K562 (cell line): ENCODE data around the gene MTSS2. TPM values are rescaled to one million over a fixed set of nuclear protein-coding genes. Genes with fewer than 3 reads are reported as not detected.
A peak's percentile ranks its signal among the peaks of the same experiment; 100 is the strongest.

ENCODE experiments used
- CHD1 ChIP-seq: fragments of 200-600 bp; sonication (generic); IDR thresholded peaks from one replicate; pipeline ENCODE4 v1.6.1; 2012; ENCODE audit warnings: mild to moderate bottlenecking, moderate library complexity, low read length, inconsistent platforms
- CREB1 ChIP-seq, 2 experiments: sonication (generic) in 1 of 2; formaldehyde crosslinking in 1 of 2; IDR thresholded peaks; 2 replicates each; pipeline versions ENCODE4 v1.6.1 to v1.8.0; 2012 to 2022; ENCODE audit warnings: inconsistent platforms in 1 of 2, mild to moderate bottlenecking in 1 of 2, missing genetic modification reagents in 1 of 2, moderate library complexity in 1 of 2
- DACH1 ChIP-seq: fragments of 450-650 bp; IDR thresholded peaks from 2 replicates; pipeline ENCODE4 v1.6.1; 2018; ENCODE audit not compliant: partially characterized antibody
- E2F6 ChIP-seq, 2 experiments: IDR thresholded peaks; 2 replicates each; pipeline ENCODE4 v1.6.1; 2011; ENCODE audit warnings: borderline replicate concordance in 1 of 2, control low read depth in 1 of 2, low read depth in 1 of 2, low read length in 1 of 2, mild to moderate bottlenecking in 1 of 2, mixed read lengths in 1 of 2, moderate library complexity in 1 of 2; ENCODE audit not compliant: insufficient read depth in 1 of 2, insufficient read length in 1 of 2, poor library complexity in 1 of 2, severe bottlenecking in 1 of 2; ENCODE audit errors: extremely low read depth in 1 of 2
- GABPA ChIP-seq: fragments of 200-800 bp; sonication (Bioruptor generic); conservative IDR thresholded peaks from 2 replicates; pipeline ENCODE4 v1.6.1; 2016; ENCODE audit warnings: low read depth, missing genetic modification characterization, missing compliant biosample characterization
- L3MBTL2 ChIP-seq: fragments of 450-650 bp; IDR thresholded peaks from 2 replicates; pipeline ENCODE4 v1.6.1; 2016; ENCODE audit warnings: mild to moderate bottlenecking, moderate library complexity
- MYC ChIP-seq, 2 experiments: fragments of 250-450 bp in 1 of 2; sonication (Bioruptor Pico) in 1 of 2; IDR thresholded peaks; 2 replicates each; pipeline versions ENCODE4 v1.5.1 to v1.6.1; 2012 to 2021; ENCODE audit warnings: low read depth in 2 of 2, borderline replicate concordance in 1 of 2, improper control_type of control experiment in 1 of 2, low read length in 1 of 2, mild to moderate bottlenecking in 1 of 2, moderate library complexity in 1 of 2
- NRF1 ChIP-seq, 2 experiments: fragments of 450-650 bp; IDR thresholded peaks in 1 of 2; conservative IDR thresholded peaks in 1 of 2; 2 replicates each; pipeline ENCODE4 v1.6.1; 2014; ENCODE audit warnings: mild to moderate bottlenecking in 2 of 2
- PCBP2 ChIP-seq: fragments of 200-400 bp; formaldehyde crosslinking; IDR thresholded peaks from 2 replicates; pipeline ENCODE4 v1.6.1; 2018; ENCODE audit warnings: low read length, low read depth, mild to moderate bottlenecking, moderate library complexity; ENCODE audit not compliant: poor library complexity, severe bottlenecking
- PHF8 ChIP-seq: fragments of 200-600 bp; sonication (generic); IDR thresholded peaks from 2 replicates; pipeline ENCODE4 v1.6.1; 2012; ENCODE audit warnings: mixed run types, mild to moderate bottlenecking, inconsistent platforms, low read length, moderate library complexity, borderline replicate concordance
- SMAD4 ChIP-seq: fragments of 250-450 bp; sonication (Bioruptor Pico); conservative IDR thresholded peaks from 2 replicates; pipeline ENCODE4 v1.8.0; 2021; ENCODE audit warnings: inconsistent platforms, mild to moderate bottlenecking, moderate library complexity
- UBTF ChIP-seq, 2 experiments: IDR thresholded peaks; 2 replicates each; pipeline ENCODE4 v1.6.1; 2012; ENCODE audit warnings: improper control_type of control experiment in 2 of 2, low read depth in 2 of 2, low read length in 2 of 2, borderline replicate concordance in 1 of 2
- ZBTB7A ChIP-seq: IDR thresholded peaks from 2 replicates; pipeline ENCODE4 v1.6.1; 2011; ENCODE audit warnings: low read depth, mild to moderate bottlenecking, low read length, moderate library complexity, borderline replicate concordance; ENCODE audit not compliant: control insufficient read depth
- polyA plus RNA-seq, 8 experiments: library from polyadenylated mRNA; depleted of rRNA in 4 of 8; stranded (reverse) in 5 of 8; unstranded in 3 of 8; fragments of >200 nt; fragmentation: Nextera tagmentation in 2 of 8; fragmentation: Illumina TruSeq in 1 of 8; extraction: Ambion mirVana in 2 of 8; extraction: Trizol in 1 of 8; gene quantifications; 2 replicates each; pipeline versions ENCODE4 v1.2.1 to v1.2.3, GENCODE V29; 2011 to 2014; ENCODE audit warnings: inconsistent platforms in 1 of 8, missing spikeins in 1 of 8
- total RNA-seq, 7 experiments: library from RNA; depleted of rRNA in 6 of 7; stranded (reverse); fragments of >200 nt in 6 of 7; fragmentation: Illumina TruSeq in 2 of 7; extraction: Trizol in 2 of 7; gene quantifications; 2 replicates each; pipeline versions ENCODE4 v1.2.1 to v1.2.3, GENCODE V29; 2011 to 2021; ENCODE audit warnings: low replicate concordance in 1 of 7
- TF ChIP-seq, protein P1 (sequence below): sonication (generic); formaldehyde crosslinking; IDR thresholded peaks from 2 replicates; pipeline ENCODE4 v1.8.1; 2023; ENCODE audit warnings: mild to moderate bottlenecking, missing genetic modification reagents
- TF ChIP-seq, protein P2 (sequence below): sonication (generic); formaldehyde crosslinking; IDR thresholded peaks from 2 replicates; pipeline ENCODE4 v1.9.0; 2022; ENCODE audit warnings: mild to moderate bottlenecking, missing genetic modification reagents

MTSS2 gene
- total and polyA plus RNA-seq, 9 of the 15 experiments (the other 6 are each of a cell fraction or from before 2014, with no cell fraction given): 0.11 to 60.3 (median 16.9) TPM

- TF ChIP-seq SMAD4: peak; percentile 57
- no peak for TF ChIP-seq PCBP2
- no peak for TF ChIP-seq DACH1
- TF ChIP-seq NRF1 (conservative IDR thresholded peaks at IDR 0.05 in 1 of 2, IDR thresholded peaks at IDR 0.05 in 1 of 2): 0 out of 4 replicates have a peak, but pooled peaks of 1 of the 2 experiments have one; percentile 12
- peak; percentile 59; the same call in 1 of the 2 replicates for TF ChIP-seq PHF8
- TF ChIP-seq, protein P1, sequence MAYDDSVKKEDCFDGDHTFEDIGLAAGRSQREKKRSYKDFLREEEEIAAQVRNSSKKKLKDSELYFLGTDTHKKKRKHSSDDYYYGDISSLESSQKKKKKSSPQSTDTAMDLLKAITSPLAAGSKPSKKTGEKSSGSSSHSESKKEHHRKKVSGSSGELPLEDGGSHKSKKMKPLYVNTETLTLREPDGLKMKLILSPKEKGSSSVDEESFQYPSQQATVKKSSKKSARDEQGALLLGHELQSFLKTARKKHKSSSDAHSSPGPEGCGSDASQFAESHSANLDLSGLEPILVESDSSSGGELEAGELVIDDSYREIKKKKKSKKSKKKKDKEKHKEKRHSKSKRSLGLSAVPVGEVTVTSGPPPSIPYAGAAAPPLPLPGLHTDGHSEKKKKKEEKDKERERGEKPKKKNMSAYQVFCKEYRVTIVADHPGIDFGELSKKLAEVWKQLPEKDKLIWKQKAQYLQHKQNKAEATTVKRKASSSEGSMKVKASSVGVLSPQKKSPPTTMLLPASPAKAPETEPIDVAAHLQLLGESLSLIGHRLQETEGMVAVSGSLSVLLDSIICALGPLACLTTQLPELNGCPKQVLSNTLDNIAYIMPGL (CRISPR knock-in tag): 0 out of 2 replicates have a peak, but pooled peaks have one; percentile 24
- peak; percentile 20; the same call in 1 of the 2 replicates for TF ChIP-seq ZBTB7A
- TF ChIP-seq E2F6 (IDR thresholded peaks at IDR 0.05; ENCODE audit: borderline replicate concordance in 1 of 2, extremely low read depth in 1 of 2, insufficient read depth in 1 of 2, insufficient read length in 1 of 2, low read depth in 1 of 2, low read length in 1 of 2, poor library complexity in 1 of 2, severe bottlenecking in 1 of 2): peak; percentile 9 to 21
- TF ChIP-seq CREB1 (IDR thresholded peaks at IDR 0.05): peak; percentile 22; the same call in 1 of the 2 replicates
- no peak for TF ChIP-seq CREB1 (CRISPR knock-in tag; IDR thresholded peaks at IDR 0.05)
- no peak for TF ChIP-seq GABPA (tag)
- TF ChIP-seq, protein P2, sequence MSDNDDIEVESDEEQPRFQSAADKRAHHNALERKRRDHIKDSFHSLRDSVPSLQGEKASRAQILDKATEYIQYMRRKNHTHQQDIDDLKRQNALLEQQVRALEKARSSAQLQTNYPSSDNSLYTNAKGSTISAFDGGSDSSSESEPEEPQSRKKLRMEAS (CRISPR knock-in tag): peak; percentile 30; the same call in 1 of the 2 replicates
- 0 out of 2 replicates have a peak, but pooled peaks have one; percentile 16 for TF ChIP-seq MYC (IDR thresholded peaks at IDR 0.05; ENCODE audit: low read depth, low read length)
- TF ChIP-seq MYC (CRISPR knock-in tag; IDR thresholded peaks at IDR 0.05; ENCODE audit: borderline replicate concordance, low read depth): no peak
- TF ChIP-seq CHD1: peak; percentile 44
- peak; percentile 29; the same call in 1 of the 2 replicates for TF ChIP-seq L3MBTL2
- peak in 1 of 2 experiments; percentile 69; a peak in 2 of 4 replicates for TF ChIP-seq UBTF (IDR thresholded peaks at IDR 0.05; ENCODE audit: borderline replicate concordance in 1 of 2, low read depth in 2 of 2, low read length in 2 of 2)
Measured at GRCh38 chr16:70685061-70685937, 554 bp downstream of the MTSS2 start (continued).
